Epithelial cell of prostate (primary cell): Measurements from ENCODE around the gene CYP27B1.
A peak's percentile ranks its signal among the peaks of the same experiment; 100 is the strongest.

Source experiments
- DNase-seq: peaks from one replicate; pipeline ENCODE4 v3.0.0-alpha.2; 2011; ENCODE audit warnings: low read depth, low spot score
- H3K27ac ChIP-seq: fragments of 450-650 bp; 2 replicates; pipeline ENCODE4 v1.5.1; 2017; ENCODE audit warnings: mild to moderate bottlenecking

CYP27B1 gene

GRCh38 chr12:57767876-57768275 lies 998 bp upstream of the CYP27B1 start:
- no peak for DNase-seq

GRCh38 chr12:57767305-57767698 lies 424 bp upstream of the CYP27B1 start:
- DNase-seq, result no peak
- H3K27ac ChIP-seq, result peak overlapping the region; percentile 78

More at GRCh38 chr12:57767876-57768275, 998 bp upstream of the CYP27B1 start:
- H3K27ac ChIP-seq, result no peak overlapping the region

- no peak for DNase-seq
- H3K27ac ChIP-seq, result peak overlapping the region; percentile 78
These were observed 997 bp downstream of the CYP27B1 start for GRCh38 chr12:57765698-57766463.

- peak overlapping the region; percentile 78 for H3K27ac ChIP-seq
- no peak for DNase-seq
These were observed 1.7 kb downstream of the CYP27B1 start for GRCh38 chr12:57765003-57765697.

- peak overlapping the region; percentile 78 for H3K27ac ChIP-seq
These were observed 2.2 kb downstream of the CYP27B1 start for GRCh38 chr12:57764662-57765002.

GRCh38 chr12:57763881-57764661 lies 2.8 kb downstream of the CYP27B1 start:
- DNase-seq, result no peak
- peak overlapping the region; percentile 78 for H3K27ac ChIP-seq

More at GRCh38 chr12:57764662-57765002, 2.2 kb downstream of the CYP27B1 start:
- DNase-seq, result no peak

- DNase-seq, result no peak
- H3K27ac ChIP-seq, result no peak overlapping the region
These were observed 4.4 kb downstream of the CYP27B1 start for GRCh38 chr12:57762463-57762862.

- no peak for DNase-seq
- no peak overlapping the region for H3K27ac ChIP-seq
These were observed 5.4 kb downstream of the CYP27B1 start for GRCh38 chr12:57761391-57761998.

- no peak overlapping the region for H3K27ac ChIP-seq
- DNase-seq, result no peak
These were observed 6.4 kb downstream of the CYP27B1 start for GRCh38 chr12:57760347-57760982.

GRCh38 chr12:57759360-57759980 lies 7.4 kb downstream of the CYP27B1 start:
- no peak for DNase-seq
- H3K27ac ChIP-seq, result no peak overlapping the region

- no peak for DNase-seq
- H3K27ac ChIP-seq, result no peak overlapping the region
These were observed 8.1 kb downstream of the CYP27B1 start for GRCh38 chr12:57758552-57759359.

GRCh38 chr12:57757771-57758170 lies 9.1 kb downstream of the CYP27B1 start:
- no peak overlapping the region for H3K27ac ChIP-seq
- DNase-seq, result no peak

GRCh38 chr12:57756406-57757341 lies 10.2 kb downstream of the CYP27B1 start:
- no peak for DNase-seq
- no peak overlapping the region for H3K27ac ChIP-seq

GRCh38 chr12:57755454-57756372 lies 11.2 kb downstream of the CYP27B1 start:
- peak overlapping the region; percentile 52 for H3K27ac ChIP-seq
- no peak for DNase-seq

- peak overlapping the region; percentile 52 for H3K27ac ChIP-seq
These were observed 11.8 kb downstream of the CYP27B1 start for GRCh38 chr12:57755194-57755453.

GRCh38 chr12:57754411-57755193 lies 12.3 kb downstream of the CYP27B1 start, which contains the start of gene MARCHF9:
Gene MARCHF9 (plus strand): TSS chr12:57755103. CDS start chr12:57755529, 426 bp downstream.
- DNase-seq, result peak; percentile 39
- H3K27ac ChIP-seq, result peak within 1 kb of the TSS; percentile 52

More at GRCh38 chr12:57755194-57755453, 11.8 kb downstream of the CYP27B1 start:
- DNase-seq, result no peak
